Esophagus squamous epithelium (tissue), 4 donors: ENCODE data around the gene CHST12.

ENCODE experiments used
- CTCF ChIP-seq, 6 experiments: fragments of 450-650 bp in 4 of 6; fragments of 200-600 bp in 2 of 6; sonication (generic) in 2 of 6; IDR thresholded peaks; one replicate each; pipeline ENCODE4 v1.5.1; 2016 to 2019; ENCODE audit warnings: antibody characterized with exemption in 6 of 6, mild to moderate bottlenecking in 4 of 6, moderate library complexity in 4 of 6
- POLR2A ChIP-seq, 4 donors: fragments of 450-650 bp; IDR thresholded peaks; one replicate each; pipeline ENCODE4 v1.6.1; 2017; ENCODE audit warnings: antibody characterized with exemption in 4 of 4, mild to moderate bottlenecking in 4 of 4, moderate library complexity in 3 of 4

- TF ChIP-seq POLR2A (IDR thresholded peaks at IDR 0.05), result no peak
- TF ChIP-seq CTCF (IDR thresholded peaks at IDR 0.05), result no peak
Measured at GRCh38 chr7:2411815-2412586, 8.6 kb downstream of the CHST12 start.
